Measurements from ENCODE around the gene SND1.
"Not testable (repeated sequence)": the region's sequence is repeated elsewhere in the genome, so short reads cannot be mapped to it uniquely, and the experiment has no call there.

Gene SND1

DNA sequence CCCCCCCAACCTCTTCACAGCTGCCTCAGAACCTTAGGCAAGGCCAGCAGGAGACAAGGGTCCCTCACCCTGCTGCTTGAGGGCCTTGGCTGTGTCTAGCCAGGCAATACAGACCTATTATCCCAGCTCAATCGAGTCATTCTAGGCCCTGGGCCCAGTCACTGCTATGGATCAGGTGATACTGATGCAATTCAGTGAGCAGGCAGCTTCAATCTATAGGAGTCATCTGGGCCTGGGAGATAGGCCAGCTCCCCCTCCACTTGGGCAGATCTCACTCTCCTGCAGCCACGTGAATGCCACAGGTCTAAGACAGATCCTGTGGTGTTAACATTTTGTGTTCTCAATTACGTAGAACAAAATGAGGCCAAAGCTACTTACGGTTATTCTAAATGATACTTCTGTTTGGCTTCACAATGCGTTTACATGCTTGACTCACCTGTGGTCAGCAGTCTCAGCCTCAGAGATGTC is 447.2 kb downstream of the SND1 start:
- H3K27ac ChIP-seq (ENCODE audit: low read depth in 2 of 2, low read length in 2 of 2): no peak overlapping the region
- H3K4me3 ChIP-seq (ENCODE audit: low read length in 2 of 2): no peak overlapping the region
- H3K9me3 ChIP-seq (ENCODE audit: control insufficient read depth in 2 of 2, low read length in 2 of 2): no peaks in the 10 kb centered on the region
- H3K9ac ChIP-seq (ENCODE audit: low read depth in 1 of 2, low read length in 2 of 2): no peak overlapping the region
- peaks cover 6 to 8% of the 10 kb centered on the region in 2 donors for H3K36me3 ChIP-seq (ENCODE audit: control insufficient read depth in 2 of 2, insufficient read depth in 2 of 2, low read length in 2 of 2)
- H3K27me3 ChIP-seq (ENCODE audit: control insufficient read depth in 2 of 2, insufficient read depth in 2 of 2, low read length in 2 of 2): peaks cover 4 to 5% of the 10 kb centered on the region in 2 donors
- H3K4me1 ChIP-seq (ENCODE audit: control insufficient read depth in 2 of 2, insufficient read depth in 2 of 2, low read length in 2 of 2): no peaks in the 10 kb centered on the region

DNA sequence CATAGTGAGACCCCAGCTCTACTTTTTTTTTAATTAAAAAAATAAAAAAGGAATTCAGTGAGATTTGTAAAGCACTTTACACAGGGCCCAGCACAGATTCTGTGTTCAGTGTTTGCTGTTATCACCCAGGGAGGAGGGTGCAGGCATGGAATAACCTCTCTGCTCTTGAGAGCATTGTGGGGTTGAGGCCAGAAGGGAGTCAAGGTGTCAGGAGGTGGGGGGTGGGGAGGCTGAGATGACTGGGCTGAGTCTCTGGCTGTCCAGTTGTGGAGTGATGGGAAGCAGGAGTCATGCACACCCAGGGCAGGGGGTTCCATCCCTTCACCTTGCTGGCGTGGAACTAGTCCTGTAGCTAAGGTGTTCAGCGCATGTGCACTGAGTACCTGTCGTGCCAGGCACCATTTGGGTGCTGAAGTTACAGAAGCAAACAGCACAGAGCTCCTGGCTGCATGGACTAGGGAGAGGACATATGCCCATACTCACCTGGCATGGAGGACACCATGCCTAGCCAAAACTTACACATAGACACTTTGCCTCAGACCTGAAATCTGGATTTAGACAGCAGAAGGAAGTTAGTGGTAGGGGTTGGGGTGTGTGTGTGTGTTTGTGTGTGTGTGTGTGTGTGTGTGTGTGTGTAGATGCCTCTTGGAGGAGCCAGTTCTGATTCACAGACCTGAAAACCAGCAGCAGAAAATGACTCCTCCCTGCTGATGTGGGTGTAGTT is 448.4 kb downstream of the SND1 start:
- Histone ChIP-seq H3K9ac (ENCODE audit: low read depth in 1 of 2, low read length in 2 of 2) (no peak overlapping the region), H3K27me3 (ENCODE audit: control insufficient read depth in 2 of 2, insufficient read depth in 2 of 2, low read length in 2 of 2) (peaks cover 6 to 8% of the 10 kb centered on the region in 2 donors), H3K36me3 (ENCODE audit: control insufficient read depth in 2 of 2, insufficient read depth in 2 of 2, low read length in 2 of 2) (peaks cover 0 to 4% of the 10 kb centered on the region in 2 donors), H3K9me3 (ENCODE audit: control insufficient read depth in 2 of 2, low read length in 2 of 2) (no peaks in the 10 kb centered on the region), H3K4me1 (ENCODE audit: control insufficient read depth in 2 of 2, insufficient read depth in 2 of 2, low read length in 2 of 2) (peaks cover 0 to 2% of the 10 kb centered on the region in 2 donors), H3K4me3 (ENCODE audit: low read length in 2 of 2) (no peak overlapping the region), H3K27ac (ENCODE audit: low read depth in 2 of 2, low read length in 2 of 2) (no peak overlapping the region)

DNA sequence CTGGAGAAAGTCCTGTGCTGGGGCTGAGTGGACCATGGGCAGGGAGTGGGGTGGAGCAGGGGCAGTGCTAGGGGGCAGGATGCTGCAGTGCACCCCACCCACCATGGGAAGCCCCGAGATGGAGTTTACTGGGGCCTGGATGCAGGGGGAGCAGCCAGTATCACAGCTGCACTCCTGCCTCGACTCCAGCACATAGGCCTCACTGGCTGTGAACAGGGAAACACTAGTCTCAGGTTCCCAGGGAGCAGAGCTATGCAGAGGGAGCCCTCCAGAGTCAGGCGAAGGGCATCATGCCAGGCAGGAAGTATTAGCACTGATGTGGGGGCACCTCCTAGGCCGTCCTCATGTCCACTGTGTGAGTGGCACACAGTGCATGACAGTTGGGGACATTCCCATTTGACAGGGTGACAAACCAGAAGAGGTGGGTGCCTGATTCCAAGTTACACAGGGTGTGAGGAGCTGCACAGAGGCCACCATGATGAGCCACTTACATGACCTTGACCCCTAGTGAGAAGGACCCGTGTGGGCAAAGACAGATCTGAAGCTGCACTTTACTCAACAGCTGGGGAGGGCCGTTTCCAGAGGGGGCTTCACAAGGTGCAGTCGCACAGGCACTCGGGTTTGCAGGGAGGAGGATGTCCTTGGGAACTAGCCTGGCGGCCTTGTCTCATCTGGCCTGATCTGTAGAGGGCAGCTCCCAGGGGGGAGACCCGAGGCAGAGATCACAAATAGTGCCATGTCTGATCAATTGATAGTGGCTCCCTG is 449.1 kb downstream of the SND1 start:
- H3K4me3 ChIP-seq (ENCODE audit: low read length in 2 of 2): no peak overlapping the region
- H3K9ac ChIP-seq (ENCODE audit: low read depth in 1 of 2, low read length in 2 of 2): no peak overlapping the region
- H3K4me1 ChIP-seq (ENCODE audit: control insufficient read depth in 2 of 2, insufficient read depth in 2 of 2, low read length in 2 of 2): peaks cover 0 to 2% of the 10 kb centered on the region in 2 donors
- peaks cover 7 to 11% of the 10 kb centered on the region in 2 donors for H3K27me3 ChIP-seq (ENCODE audit: control insufficient read depth in 2 of 2, insufficient read depth in 2 of 2, low read length in 2 of 2)
- H3K36me3 ChIP-seq (ENCODE audit: control insufficient read depth in 2 of 2, insufficient read depth in 2 of 2, low read length in 2 of 2): no peaks in the 10 kb centered on the region
- no peak overlapping the region for H3K27ac ChIP-seq (ENCODE audit: low read depth in 2 of 2, low read length in 2 of 2)
- H3K9me3 ChIP-seq (ENCODE audit: control insufficient read depth in 2 of 2, low read length in 2 of 2): no peaks in the 10 kb centered on the region

DNA sequence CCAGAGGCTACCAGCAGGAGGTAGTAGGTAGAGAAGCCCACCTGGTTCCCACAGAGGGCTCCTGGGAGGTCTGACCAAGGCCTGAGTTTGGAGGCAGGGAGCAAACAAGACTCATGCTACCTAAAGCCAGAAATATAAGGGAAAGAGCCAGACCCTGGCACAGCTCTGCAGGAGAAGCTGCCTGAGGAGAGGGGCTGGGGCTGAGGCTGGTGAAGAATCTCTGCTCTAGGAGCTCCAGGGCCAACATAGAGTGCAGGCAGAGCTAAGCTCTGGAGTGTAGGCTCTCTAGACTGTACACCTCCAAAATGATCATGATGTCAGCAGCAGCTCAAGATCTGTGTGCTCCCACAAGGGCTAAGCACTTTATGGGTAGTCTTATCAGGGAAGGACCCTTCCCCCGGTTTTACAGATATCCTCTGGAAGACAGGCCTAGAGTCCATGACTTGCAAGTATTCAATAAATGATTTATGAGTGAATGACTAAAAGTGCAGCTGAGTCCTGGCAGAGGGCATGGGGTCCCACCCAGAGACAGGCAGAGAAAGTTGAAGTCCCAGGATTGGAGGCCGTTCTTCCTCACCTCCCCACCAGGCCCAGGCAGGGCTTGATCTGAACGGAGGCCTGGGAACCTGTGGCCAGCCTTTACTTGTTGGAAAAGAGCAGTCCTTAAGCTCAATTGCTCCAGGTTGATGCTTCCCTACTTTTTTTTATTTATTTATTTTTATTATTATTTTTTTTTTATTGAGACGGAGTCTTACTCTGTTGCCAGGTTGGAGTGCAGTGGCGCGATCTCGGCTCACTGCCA is 450.7 kb downstream of the SND1 start:
- H3K36me3 ChIP-seq (ENCODE audit: control insufficient read depth in 2 of 2, insufficient read depth in 2 of 2, low read length in 2 of 2): no peaks in the 10 kb centered on the region
- H3K4me1 ChIP-seq (ENCODE audit: control insufficient read depth in 2 of 2, insufficient read depth in 2 of 2, low read length in 2 of 2): peaks cover 0 to 2% of the 10 kb centered on the region in 2 donors
- no peak overlapping the region for H3K27ac ChIP-seq (ENCODE audit: low read depth in 2 of 2, low read length in 2 of 2)
- H3K9me3 ChIP-seq (ENCODE audit: control insufficient read depth in 2 of 2, low read length in 2 of 2): no peaks in the 10 kb centered on the region
- H3K4me3 ChIP-seq (ENCODE audit: low read length in 2 of 2): no peak overlapping the region
- H3K27me3 ChIP-seq (ENCODE audit: control insufficient read depth in 2 of 2, insufficient read depth in 2 of 2, low read length in 2 of 2): peaks cover 7 to 11% of the 10 kb centered on the region in 2 donors
- H3K9ac ChIP-seq (ENCODE audit: low read depth in 1 of 2, low read length in 2 of 2): no peak overlapping the region

DNA sequence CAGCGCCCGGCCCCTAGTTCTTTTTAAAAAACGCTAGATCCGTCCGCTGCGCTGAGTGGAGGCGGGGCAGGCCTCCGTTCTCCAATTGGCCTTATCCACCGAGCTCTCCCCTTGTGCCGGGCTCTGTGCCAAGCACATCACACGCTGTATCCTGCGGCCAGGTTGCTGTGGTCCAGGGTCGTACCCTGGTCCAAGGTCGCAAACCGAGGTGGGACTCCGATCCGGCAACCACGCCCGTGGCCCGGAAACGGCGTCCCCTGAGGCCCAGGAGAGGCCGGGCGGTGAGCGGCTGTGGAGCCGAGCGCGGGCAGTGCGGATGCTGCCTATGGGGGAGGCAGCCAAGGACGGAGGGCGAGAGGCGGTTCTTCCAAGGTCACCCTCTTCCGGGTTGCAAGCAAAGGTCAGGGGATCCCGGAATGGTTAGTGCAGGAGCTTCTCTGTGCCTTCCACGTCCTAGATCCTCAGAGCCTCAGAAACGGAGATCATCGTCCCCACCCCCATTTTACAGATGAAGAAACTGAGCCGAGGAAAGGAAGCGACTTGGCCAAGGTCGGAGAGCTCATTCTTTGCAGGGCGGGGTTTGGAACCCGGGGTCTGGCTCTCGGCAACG is 451.6 kb downstream of the SND1 start:
- no peak overlapping the region for H3K9ac ChIP-seq (ENCODE audit: low read depth in 1 of 2, low read length in 2 of 2)
- no peaks in the 10 kb centered on the region for H3K9me3 ChIP-seq (ENCODE audit: control insufficient read depth in 2 of 2, low read length in 2 of 2)
- no peak overlapping the region for H3K27ac ChIP-seq (ENCODE audit: low read depth in 2 of 2, low read length in 2 of 2)
- no peaks in the 10 kb centered on the region for H3K36me3 ChIP-seq (ENCODE audit: control insufficient read depth in 2 of 2, insufficient read depth in 2 of 2, low read length in 2 of 2)
- H3K27me3 ChIP-seq (ENCODE audit: control insufficient read depth in 2 of 2, insufficient read depth in 2 of 2, low read length in 2 of 2): peaks cover 7 to 11% of the 10 kb centered on the region in 2 donors
- peaks cover 3 to 5% of the 10 kb centered on the region in 2 donors for H3K4me1 ChIP-seq (ENCODE audit: control insufficient read depth in 2 of 2, insufficient read depth in 2 of 2, low read length in 2 of 2)
- peak overlapping the region; percentile 42 to 51 for H3K4me3 ChIP-seq (ENCODE audit: low read length in 2 of 2)

DNA sequence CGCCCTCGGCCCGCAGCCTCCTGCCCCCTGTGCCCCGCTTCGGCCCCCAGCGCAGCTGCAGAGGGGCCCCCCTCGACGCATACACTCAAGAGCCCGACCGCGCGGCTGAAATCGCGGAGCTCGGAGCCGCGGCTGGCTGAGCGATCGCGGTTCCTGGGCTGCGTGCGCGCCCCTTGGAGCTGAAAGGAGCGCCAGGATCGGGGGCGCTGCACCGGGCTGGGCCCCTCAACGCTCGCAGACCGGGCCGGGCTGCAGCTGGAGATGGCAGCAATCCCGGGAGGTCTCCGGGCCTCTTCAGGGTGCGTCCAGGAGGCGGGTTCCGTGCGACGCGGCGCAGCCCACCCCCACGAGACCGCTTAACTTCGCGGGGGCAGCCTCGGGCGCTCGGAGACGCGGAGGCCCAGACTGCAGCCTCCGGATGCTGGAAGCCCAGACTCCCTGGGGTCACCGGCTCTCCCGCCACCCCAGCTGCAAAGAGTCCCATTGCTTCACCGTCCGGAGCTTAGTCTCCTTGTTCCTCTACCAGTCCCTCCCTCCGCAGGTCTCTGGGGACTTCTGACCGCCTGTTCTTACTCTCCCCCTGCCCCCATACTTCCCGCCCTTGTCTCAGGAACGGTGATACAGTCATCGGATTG is 452.2 kb downstream of the SND1 start:
- H3K4me1 ChIP-seq (ENCODE audit: control insufficient read depth in 2 of 2, insufficient read depth in 2 of 2, low read length in 2 of 2): peaks cover 5 to 7% of the 10 kb centered on the region in 2 donors
- no peaks in the 10 kb centered on the region for H3K9me3 ChIP-seq (ENCODE audit: control insufficient read depth in 2 of 2, low read length in 2 of 2)
- no peak overlapping the region for H3K27ac ChIP-seq (ENCODE audit: low read depth in 2 of 2, low read length in 2 of 2)
- H3K27me3 ChIP-seq (ENCODE audit: control insufficient read depth in 2 of 2, insufficient read depth in 2 of 2, low read length in 2 of 2): peaks cover 7 to 11% of the 10 kb centered on the region in 2 donors
- no peak overlapping the region for H3K9ac ChIP-seq (ENCODE audit: low read depth in 1 of 2, low read length in 2 of 2)
- H3K36me3 ChIP-seq (ENCODE audit: control insufficient read depth in 2 of 2, insufficient read depth in 2 of 2, low read length in 2 of 2): no peaks in the 10 kb centered on the region
- peak overlapping the region; percentile 50 to 51 for H3K4me3 ChIP-seq (ENCODE audit: low read length in 2 of 2)

DNA sequence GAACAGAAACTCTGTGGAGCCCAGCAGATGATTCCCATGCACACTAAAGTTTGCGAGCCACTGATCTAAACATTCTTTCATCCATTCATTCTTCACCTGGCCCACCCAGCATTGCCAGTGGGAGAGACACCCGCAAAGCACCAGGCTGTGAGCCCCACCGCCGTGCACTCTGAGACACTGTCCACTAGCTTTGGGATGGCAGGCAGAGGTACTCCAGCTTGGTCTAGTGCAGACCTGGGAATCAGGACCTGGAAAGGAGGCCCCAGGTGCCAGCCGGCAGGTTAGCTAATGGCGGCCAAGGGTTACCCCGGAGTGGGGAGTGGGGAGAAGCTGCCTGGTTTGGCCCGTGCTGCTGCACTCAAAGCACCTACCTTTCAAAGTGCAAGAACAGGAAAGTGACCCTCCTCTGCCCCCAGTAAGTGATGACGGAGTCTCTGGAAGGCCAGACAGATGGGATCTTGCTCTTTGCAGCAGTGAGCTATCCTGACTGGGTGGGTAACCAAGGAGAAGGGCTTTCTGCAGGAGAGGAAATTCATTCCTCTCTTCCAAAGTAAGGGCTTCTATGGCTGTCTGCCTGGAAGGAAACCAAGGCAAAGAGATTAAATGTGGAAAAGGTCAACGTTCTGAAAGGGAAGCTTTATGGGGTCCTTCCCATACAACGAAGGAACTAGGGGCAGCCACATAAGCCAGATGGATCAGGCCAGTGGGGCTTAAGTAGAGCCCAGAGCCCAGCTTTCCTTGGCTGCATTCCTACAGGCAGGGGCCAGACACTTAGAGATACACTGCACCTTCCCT is 453.4 kb downstream of the SND1 start:
- Histone ChIP-seq H3K36me3 (ENCODE audit: control insufficient read depth in 2 of 2, insufficient read depth in 2 of 2, low read length in 2 of 2) (no peaks in the 10 kb centered on the region), H3K4me1 (ENCODE audit: control insufficient read depth in 2 of 2, insufficient read depth in 2 of 2, low read length in 2 of 2) (peaks cover 5 to 7% of the 10 kb centered on the region in 2 donors), H3K27ac (ENCODE audit: low read depth in 2 of 2, low read length in 2 of 2) (no peak overlapping the region), H3K27me3 (ENCODE audit: control insufficient read depth in 2 of 2, insufficient read depth in 2 of 2, low read length in 2 of 2) (peaks cover 7 to 11% of the 10 kb centered on the region in 2 donors), H3K4me3 (ENCODE audit: low read length in 2 of 2) (no peak overlapping the region), H3K9me3 (ENCODE audit: control insufficient read depth in 2 of 2, low read length in 2 of 2) (no peaks in the 10 kb centered on the region), H3K9ac (ENCODE audit: low read depth in 1 of 2, low read length in 2 of 2) (no peak overlapping the region)

DNA sequence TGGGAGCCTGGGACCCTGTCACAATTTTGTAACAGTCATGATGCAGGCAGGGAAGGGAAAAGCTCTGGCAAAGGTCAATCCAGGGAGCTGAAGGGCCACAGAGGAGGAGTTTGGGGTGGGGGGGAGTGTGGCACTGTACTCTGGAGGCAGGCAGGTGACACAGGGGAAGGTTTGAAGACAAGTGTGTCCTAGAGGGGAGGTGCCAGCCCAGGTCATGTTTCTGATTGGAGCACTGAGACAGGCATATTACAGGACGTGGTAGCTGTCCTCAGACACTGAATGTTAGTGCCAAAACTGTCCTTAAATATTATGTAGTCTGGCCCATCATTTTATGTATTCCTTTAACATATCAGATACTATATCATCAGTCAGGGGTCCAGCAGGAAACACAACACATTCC is 454.8 kb downstream of the SND1 start:
- Histone ChIP-seq H3K4me1 (ENCODE audit: control insufficient read depth in 2 of 2, insufficient read depth in 2 of 2, low read length in 2 of 2) (peaks cover 5 to 11% of the 10 kb centered on the region in 2 donors), H3K36me3 (ENCODE audit: control insufficient read depth in 2 of 2, insufficient read depth in 2 of 2, low read length in 2 of 2) (no peaks in the 10 kb centered on the region), H3K27ac (ENCODE audit: low read depth in 2 of 2, low read length in 2 of 2) (no peak overlapping the region), H3K4me3 (ENCODE audit: low read length in 2 of 2) (no peak overlapping the region), H3K9me3 (ENCODE audit: control insufficient read depth in 2 of 2, low read length in 2 of 2) (no peaks in the 10 kb centered on the region), H3K27me3 (ENCODE audit: control insufficient read depth in 2 of 2, insufficient read depth in 2 of 2, low read length in 2 of 2) (peaks cover 7 to 11% of the 10 kb centered on the region in 2 donors), H3K9ac (ENCODE audit: low read depth in 1 of 2, low read length in 2 of 2) (no peak overlapping the region)

DNA sequence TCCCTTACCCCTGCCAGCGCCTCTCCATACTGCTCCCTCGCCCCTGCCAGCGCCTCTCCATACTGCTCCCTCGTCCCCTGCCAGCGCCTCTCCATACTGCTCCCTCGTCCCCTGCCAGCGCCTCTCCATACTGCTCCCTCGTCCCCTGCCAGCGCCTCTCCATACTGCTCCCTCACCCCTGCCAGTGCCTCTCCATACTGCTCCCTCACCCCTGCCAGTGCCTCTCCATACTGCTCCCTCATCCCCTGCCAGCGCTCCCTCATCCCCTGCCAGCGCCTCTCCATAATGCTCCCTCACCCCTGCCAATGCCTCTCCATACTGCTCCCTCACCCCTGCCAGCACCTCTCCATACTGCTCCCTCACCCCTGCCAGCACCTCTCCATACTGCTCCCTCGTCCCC is 455.5 kb downstream of the SND1 start:
- not testable (repeated sequence) for H3K9me3 ChIP-seq (ENCODE audit: control insufficient read depth in 2 of 2, low read length in 2 of 2); H3K4me3 ChIP-seq (ENCODE audit: low read length in 2 of 2); H3K9ac ChIP-seq (ENCODE audit: low read depth in 1 of 2, low read length in 2 of 2); H3K36me3 ChIP-seq (ENCODE audit: control insufficient read depth in 2 of 2, insufficient read depth in 2 of 2, low read length in 2 of 2); H3K27ac ChIP-seq (ENCODE audit: low read depth in 2 of 2, low read length in 2 of 2)
- H3K4me1 ChIP-seq (ENCODE audit: control insufficient read depth in 2 of 2, insufficient read depth in 2 of 2, low read length in 2 of 2): peaks cover 5 to 11% of the 10 kb centered on the region in 2 donors
- H3K27me3 ChIP-seq (ENCODE audit: control insufficient read depth in 2 of 2, insufficient read depth in 2 of 2, low read length in 2 of 2): peaks cover 7 to 11% of the 10 kb centered on the region in 2 donors

Data from mucosa of rectum (tissue), 2 donors.